Caco-2 (cell line): Measurements from ENCODE around the gene PPP6R3. TPM values are rescaled to one million over a fixed set of nuclear protein-coding genes. Genes with fewer than 3 reads are reported as not detected.

Experiments
- BruUV-seq: library from RNA; stranded (reverse); fragments of 400-500 nt; replicated peaks from 2 replicates; lab custom pipeline; 2021; lab: Mats Ljungman, UMichigan
- CTCF ChIA-PET: fragments of 300-600 bp; sonication (Branson Sonifier 250); formaldehyde crosslinking; loops from one replicate; lab custom pipeline; 2022; ENCODE audit warnings: antibody characterized with exemption; lab: Charles Lee
- POLR2A ChIA-PET: fragments of 300-600 bp; sonication (Branson Sonifier 250); formaldehyde crosslinking; loops from one replicate; lab custom pipeline; 2022; ENCODE audit warnings: antibody characterized with exemption; lab: Charles Lee
- DNase-seq, 2 experiments: peaks; one replicate each; pipeline versions ENCODE4 v3.0.0 to v3.0.0-alpha.2; 2020 to 2022
- H3K27me3 ChIP-seq: replicated peaks from 2 replicates; pipeline ENCODE4 v1.6.0; 2011; ENCODE audit warnings: low read length; ENCODE audit not compliant: control insufficient read depth, insufficient read depth
- H3K36me3 ChIP-seq: 2 replicates; pipeline ENCODE4 v1.5.1; 2011; ENCODE audit warnings: low read length; ENCODE audit not compliant: control insufficient read depth, insufficient read depth
- H3K4me1 ChIP-seq: fragments of 250-450 bp; sonication (Bioruptor Pico); 2 replicates; pipeline ENCODE4 v1.5.1; 2020; ENCODE audit warnings: mild to moderate bottlenecking
- H3K4me3 ChIP-seq: 2 replicates; pipeline ENCODE4 v1.5.1; 2011; ENCODE audit warnings: low read depth, mild to moderate bottlenecking, control low read depth, low read length
- H3K9me3 ChIP-seq: fragments of 250-450 bp; sonication (Bioruptor Pico); 2 replicates; pipeline ENCODE4 v1.5.1; 2020; ENCODE audit warnings: mild to moderate bottlenecking, moderate library complexity
- H3K27ac Mint-ChIP-seq: one replicate; pipeline ENCODE4 v1.8.0; 2022; ENCODE audit warnings: mixed read lengths; ENCODE audit not compliant: unreplicated experiment
- H3K27me3 Mint-ChIP-seq: one replicate; pipeline ENCODE4 v1.8.0; 2022; ENCODE audit warnings: mixed read lengths; ENCODE audit not compliant: insufficient read depth, unreplicated experiment
- H3K36me3 Mint-ChIP-seq: one replicate; pipeline ENCODE4 v1.8.0; 2022; ENCODE audit warnings: mild to moderate bottlenecking, mixed read lengths; ENCODE audit not compliant: insufficient read depth, unreplicated experiment
- H3K4me1 Mint-ChIP-seq: one replicate; pipeline ENCODE4 v1.8.0; 2022; ENCODE audit warnings: low read depth, mixed read lengths; ENCODE audit not compliant: unreplicated experiment
- H3K4me3 Mint-ChIP-seq: one replicate; pipeline ENCODE4 v1.8.0; 2022; ENCODE audit warnings: mild to moderate bottlenecking, moderate library complexity, mixed read lengths; ENCODE audit not compliant: unreplicated experiment
- H3K9me3 Mint-ChIP-seq: one replicate; pipeline ENCODE4 v1.8.0; 2022; ENCODE audit warnings: mixed read lengths; ENCODE audit not compliant: unreplicated experiment
- CTCF ChIP-seq, 2 experiments: fragments of 200-600 bp in 1 of 2; IDR thresholded peaks; 1 replicate in 1 of 2; 2 replicates in 1 of 2; pipeline versions ENCODE4 v1.5.1 to v1.8.0; 2011 to 2022; ENCODE audit warnings: antibody characterized with exemption in 1 of 2, control low read depth in 1 of 2, inconsistent platforms in 1 of 2, low read depth in 1 of 2, low read length in 1 of 2, mild to moderate bottlenecking in 1 of 2, moderate library complexity in 1 of 2; ENCODE audit not compliant: insufficient read depth in 1 of 2, severe bottlenecking in 1 of 2, unreplicated experiment in 1 of 2
- intact Hi-C: fragments of 100-400 bp; cut with micrococcal nuclease; formaldehyde crosslinking; loops from one replicate; pipeline ENCODE4 v1.10.0; 2022; ENCODE audit not compliant: unreplicated experiment
- total RNA-seq: library from RNA; stranded (reverse); gene quantifications from 2 replicates; pipeline ENCODE4 v1.2.3, GENCODE V29; 2022

Gene PPP6R3
- total RNA-seq, 1 experiment from 2014 or later: 276 TPM

DNA sequence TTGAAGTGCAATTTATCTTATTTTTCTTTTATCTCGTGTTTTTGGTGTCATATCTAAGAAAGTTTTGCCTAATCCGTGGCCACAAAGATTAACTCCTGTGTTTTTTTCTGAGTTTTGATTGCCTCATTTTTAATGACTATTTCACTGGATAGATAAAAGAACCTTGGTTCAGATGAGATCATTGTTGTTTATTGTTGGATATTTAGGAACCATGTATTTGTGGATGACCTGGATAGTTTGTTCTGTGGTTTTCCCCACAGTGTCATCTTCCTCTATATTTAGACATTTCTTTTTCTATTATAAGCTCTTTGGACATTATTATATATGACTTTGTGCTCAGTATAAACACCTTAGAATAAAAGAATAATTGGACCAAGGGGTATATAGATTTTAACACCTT, 37.2 kb downstream of the PPP6R3 start:
- peaks cover 7% of the 10 kb centered on the region for H3K4me1 Mint-ChIP-seq
- POLR2A ChIA-PET: no interaction called here
- H3K36me3 ChIP-seq: no peaks in the 10 kb centered on the region
- H3K4me3 Mint-ChIP-seq: no peak overlapping the region
- no peak for TF ChIP-seq CTCF (IDR thresholded peaks at IDR 0.05; ENCODE audit: insufficient read depth in 1 of 2, low read depth in 1 of 2, low read length in 1 of 2, severe bottlenecking in 1 of 2, unreplicated experiment in 1 of 2)
- no peaks in the 10 kb centered on the region for H3K27me3 Mint-ChIP-seq
- peaks cover 21% of the 10 kb centered on the region for H3K36me3 Mint-ChIP-seq
- H3K4me1 ChIP-seq: no peaks in the 10 kb centered on the region
- DNase-seq: no peak
- H3K9me3 Mint-ChIP-seq: no peaks in the 10 kb centered on the region
- no peak overlapping the region for H3K4me3 ChIP-seq
- no peak overlapping the region for H3K27ac Mint-ChIP-seq
- intact Hi-C loops: no loop called here
- H3K27me3 ChIP-seq: no peaks in the 10 kb centered on the region
- no peaks in the 10 kb centered on the region for H3K9me3 ChIP-seq
- CTCF ChIA-PET: no interaction called here
- BruUV-seq: no TSS peak

- POLR2A ChIA-PET: interaction anchor here (1.0 kb wide), 1 partner anchor 38 kb away, joined by 4 read pairs; the partner anchor contains the start of gene PPP6R3
- no peak for TF ChIP-seq CTCF (IDR thresholded peaks at IDR 0.05; ENCODE audit: insufficient read depth in 1 of 2, low read depth in 1 of 2, low read length in 1 of 2, severe bottlenecking in 1 of 2, unreplicated experiment in 1 of 2)
- H3K4me1 Mint-ChIP-seq: peaks cover 9% of the 10 kb centered on the region
Observed at GRCh38 chr11:68498321-68498720, 37.8 kb downstream of the PPP6R3 start.

DNA sequence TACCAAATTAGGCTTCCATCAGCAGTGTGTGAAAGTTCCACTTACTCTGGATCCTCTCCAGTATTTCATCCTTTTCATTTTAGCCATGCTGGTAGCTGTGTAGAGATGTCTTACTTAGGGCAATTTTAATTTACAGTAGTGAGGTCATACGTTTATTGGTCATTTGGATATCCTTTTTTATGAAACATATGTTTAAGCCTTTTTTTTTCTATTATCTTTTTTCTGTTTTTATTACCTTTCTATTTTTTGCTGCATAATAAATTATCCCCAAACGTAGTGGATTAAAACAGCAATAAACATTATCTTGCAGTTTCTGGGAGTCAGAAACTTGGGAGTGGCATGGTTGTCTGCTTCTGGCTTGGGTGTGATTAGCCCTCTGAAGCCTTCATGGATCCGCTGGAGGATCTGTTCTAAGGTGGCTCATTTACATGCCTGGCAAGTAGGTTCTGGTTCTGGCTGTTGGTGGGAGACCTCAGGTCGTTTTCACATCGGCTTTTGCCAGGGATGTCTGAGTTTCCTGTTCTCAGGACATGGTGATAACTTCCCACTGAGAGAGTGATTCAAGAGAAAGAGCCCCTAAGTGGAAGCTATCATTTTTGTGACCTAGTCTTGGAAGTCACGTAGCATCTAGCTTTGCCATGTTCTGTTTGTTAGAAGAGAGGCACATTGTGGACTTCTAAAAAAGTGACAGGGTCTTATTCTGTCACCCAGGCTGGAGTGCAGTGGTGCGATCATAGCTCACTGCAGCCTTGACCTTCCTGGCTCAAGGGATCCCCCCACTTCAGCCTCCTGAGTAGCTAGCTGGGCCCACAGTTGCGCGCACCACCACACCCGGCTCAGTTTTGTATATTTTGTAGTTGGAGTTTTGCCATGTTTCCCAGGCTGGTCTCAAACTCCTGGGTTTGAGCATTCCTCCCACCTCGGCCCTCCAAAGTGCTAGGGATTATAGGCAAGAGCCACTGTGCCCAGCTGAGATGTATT, 38.6 kb downstream of the PPP6R3 start:
- Histone ChIP-seq H3K4me3 (no peak overlapping the region), H3K36me3 (no peaks in the 10 kb centered on the region), H3K4me1 (no peaks in the 10 kb centered on the region; the same call in 1 of the 2 replicates), H3K9me3 (no peaks in the 10 kb centered on the region), H3K27me3 (no peaks in the 10 kb centered on the region)
- TF ChIP-seq CTCF (IDR thresholded peaks at IDR 0.05; ENCODE audit: insufficient read depth in 1 of 2, low read depth in 1 of 2, low read length in 1 of 2, severe bottlenecking in 1 of 2, unreplicated experiment in 1 of 2): no peak
- intact Hi-C loops: no loop called here
- Mint-ChIP-seq H3K27me3 (no peaks in the 10 kb centered on the region), H3K4me3 (no peak overlapping the region), H3K27ac (no peak overlapping the region), H3K36me3 (peaks cover 28% of the 10 kb centered on the region), H3K4me1 (peaks cover 14% of the 10 kb centered on the region), H3K9me3 (no peaks in the 10 kb centered on the region)
- no peak for DNase-seq
- no TSS peak for BruUV-seq
- ChIA-PET CTCF (no interaction called here), POLR2A (interaction anchor here (1.0 kb wide), 1 partner anchor 39 kb away, joined by 4 read pairs; the partner anchor contains the start of gene PPP6R3)

More at GRCh38 chr11:68498321-68498720, 37.8 kb downstream of the PPP6R3 start:
- CTCF ChIA-PET: no interaction called here
- no peak overlapping the region for H3K4me3 Mint-ChIP-seq
- no peaks in the 10 kb centered on the region for H3K9me3 Mint-ChIP-seq
- Histone ChIP-seq H3K9me3 (no peaks in the 10 kb centered on the region), H3K4me3 (no peak overlapping the region), H3K36me3 (no peaks in the 10 kb centered on the region), H3K4me1 (no peaks in the 10 kb centered on the region), H3K27me3 (no peaks in the 10 kb centered on the region)
- intact Hi-C loops: no loop called here
- no peak overlapping the region for H3K27ac Mint-ChIP-seq
- no peaks in the 10 kb centered on the region for H3K27me3 Mint-ChIP-seq
- peaks cover 24% of the 10 kb centered on the region for H3K36me3 Mint-ChIP-seq
- no peak for DNase-seq
- BruUV-seq: no TSS peak
